Activated naive CD8-positive, alpha-beta T cell treated with anti-CD3 and anti-CD28 coated beads for 36 hours (primary cell): ENCODE data around the gene TGFB1I1. TPM values are rescaled to one million over a fixed set of nuclear protein-coding genes. Genes with fewer than 3 reads are reported as not detected.
"Not testable (repeated sequence)": the region's sequence is repeated elsewhere in the genome, so short reads cannot be mapped to it uniquely, and the experiment has no call there.

ENCODE experiments used
- DNase-seq: peaks from one replicate; pipeline ENCODE4 v3.0.0; 2021
- H3K27ac Mint-ChIP-seq: one replicate; pipeline ENCODE4 v1.8.0; 2022; ENCODE audit warnings: mild to moderate bottlenecking, moderate library complexity, mixed read lengths
- H3K27me3 Mint-ChIP-seq: one replicate; pipeline ENCODE4 v1.8.0; 2022; ENCODE audit warnings: mild to moderate bottlenecking, mixed read lengths
- H3K36me3 Mint-ChIP-seq: one replicate; pipeline ENCODE4 v1.8.0; 2021; ENCODE audit warnings: mild to moderate bottlenecking, mixed read lengths
- H3K4me1 Mint-ChIP-seq: one replicate; pipeline ENCODE4 v1.8.0; 2021; ENCODE audit warnings: mixed read lengths
- H3K4me3 Mint-ChIP-seq: one replicate; pipeline ENCODE4 v1.8.0; 2022; ENCODE audit warnings: mild to moderate bottlenecking, moderate library complexity, mixed read lengths
- H3K9me3 Mint-ChIP-seq: one replicate; pipeline ENCODE4 v1.8.0; 2022; ENCODE audit warnings: mixed read lengths
- total RNA-seq, 2 experiments: library from RNA; stranded (reverse); gene quantifications; one replicate each; pipeline ENCODE4 v1.2.3, GENCODE V29; 2021

The TGFB1I1 gene
- total RNA-seq, 2 experiments from 2014 or later: 0.32 to 0.49 TPM

GRCh38 chr16:31501966-31502348 is 30.0 kb downstream of the TGFB1I1 start:
- Mint-ChIP-seq H3K27ac (no peak overlapping the region), H3K4me1 (peaks cover 34% of the 10 kb centered on the region), H3K4me3 (no peak overlapping the region), H3K36me3 (peaks cover 13% of the 10 kb centered on the region), H3K27me3 (no peaks in the 10 kb centered on the region), H3K9me3 (no peaks in the 10 kb centered on the region)
- no peak for DNase-seq

- H3K4me1 Mint-ChIP-seq: peaks cover 39% of the 10 kb centered on the region
- no peaks in the 10 kb centered on the region for H3K27me3 Mint-ChIP-seq
- no peaks in the 10 kb centered on the region for H3K9me3 Mint-ChIP-seq
- DNase-seq: no peak
- peaks cover 13% of the 10 kb centered on the region for H3K36me3 Mint-ChIP-seq
- peak overlapping the region; percentile 62 for H3K27ac Mint-ChIP-seq
- no peak overlapping the region for H3K4me3 Mint-ChIP-seq
Observed at GRCh38 chr16:31502981-31503380, 31.0 kb downstream of the TGFB1I1 start.

- not testable (repeated sequence) for H3K27me3 Mint-ChIP-seq, H3K27ac Mint-ChIP-seq, DNase-seq, H3K9me3 Mint-ChIP-seq, H3K4me3 Mint-ChIP-seq
- Mint-ChIP-seq H3K4me1 (peaks cover 39% of the 10 kb centered on the region), H3K36me3 (peaks cover 13% of the 10 kb centered on the region)
Observed at GRCh38 chr16:31503555-31503954, 31.6 kb downstream of the TGFB1I1 start.

GRCh38 chr16:31504159-31504558 is 32.2 kb downstream of the TGFB1I1 start:
- Mint-ChIP-seq H3K4me1 (peaks cover 44% of the 10 kb centered on the region), H3K9me3 (no peaks in the 10 kb centered on the region), H3K27ac (no peak overlapping the region), H3K36me3 (peaks cover 10% of the 10 kb centered on the region), H3K27me3 (no peaks in the 10 kb centered on the region), H3K4me3 (no peak overlapping the region)
- no peak for DNase-seq

GRCh38 chr16:31505483-31505882 is 33.5 kb downstream of the TGFB1I1 start:
- no peaks in the 10 kb centered on the region for H3K27me3 Mint-ChIP-seq
- peaks cover 2% of the 10 kb centered on the region for H3K9me3 Mint-ChIP-seq
- no peak for DNase-seq
- peak overlapping the region; percentile 77 for H3K27ac Mint-ChIP-seq
- peaks cover 10% of the 10 kb centered on the region for H3K36me3 Mint-ChIP-seq
- peaks cover 51% of the 10 kb centered on the region for H3K4me1 Mint-ChIP-seq
- peak overlapping the region; percentile 47 for H3K4me3 Mint-ChIP-seq

GRCh38 chr16:31507617-31507928 is 35.6 kb downstream of the TGFB1I1 start:
- Mint-ChIP-seq H3K36me3 (peaks cover 10% of the 10 kb centered on the region), H3K9me3 (peaks cover 3% of the 10 kb centered on the region), H3K27ac (peak overlapping the region; percentile 97), H3K27me3 (no peaks in the 10 kb centered on the region), H3K4me3 (peak overlapping the region; percentile 94), H3K4me1 (peaks cover 50% of the 10 kb centered on the region)
- no peak for DNase-seq

GRCh38 chr16:31507929-31508705 is 36.2 kb downstream of the TGFB1I1 start, which contains the start of gene RUSF1:
TSS of gene RUSF1 (minus strand) at chr16:31508391. CDS start at chr16:31508373, 18 bp downstream.
- H3K27ac Mint-ChIP-seq: peak within 1 kb of the TSS; percentile 97
- H3K4me3 Mint-ChIP-seq: peak within 1 kb of the TSS; percentile 94
- H3K4me1 Mint-ChIP-seq: peaks cover 47% of the 10 kb centered on the region
- H3K36me3 Mint-ChIP-seq: peaks cover 10% of the 10 kb centered on the region
- peaks cover 3% of the 10 kb centered on the region for H3K9me3 Mint-ChIP-seq
- peak; percentile 89 for DNase-seq
- no peaks in the 10 kb centered on the region for H3K27me3 Mint-ChIP-seq

GRCh38 chr16:31508706-31509195 is 36.8 kb downstream of the TGFB1I1 start:
- Mint-ChIP-seq H3K36me3 (peaks cover 10% of the 10 kb centered on the region), H3K27me3 (no peaks in the 10 kb centered on the region), H3K4me1 (peaks cover 47% of the 10 kb centered on the region), H3K27ac (peak overlapping the region; percentile 97), H3K9me3 (peaks cover 3% of the 10 kb centered on the region), H3K4me3 (peak overlapping the region; percentile 94)
- DNase-seq: no peak

- no peak overlapping the region for H3K4me3 Mint-ChIP-seq
- no peak for DNase-seq
- no peak overlapping the region for H3K27ac Mint-ChIP-seq
- peaks cover 5% of the 10 kb centered on the region for H3K9me3 Mint-ChIP-seq
- H3K36me3 Mint-ChIP-seq: peaks cover 2% of the 10 kb centered on the region
- H3K4me1 Mint-ChIP-seq: peaks cover 17% of the 10 kb centered on the region
- no peaks in the 10 kb centered on the region for H3K27me3 Mint-ChIP-seq
Observed at GRCh38 chr16:31513126-31513525, 41.2 kb downstream of the TGFB1I1 start.

- H3K27ac Mint-ChIP-seq: no peak overlapping the region
- no peak overlapping the region for H3K4me3 Mint-ChIP-seq
- no peaks in the 10 kb centered on the region for H3K27me3 Mint-ChIP-seq
Observed at GRCh38 chr16:31513884-31514283, 41.9 kb downstream of the TGFB1I1 start.

GRCh38 chr16:31517800-31518402 is 45.9 kb downstream of the TGFB1I1 start:
- H3K27ac Mint-ChIP-seq: no peak overlapping the region
- H3K27me3 Mint-ChIP-seq: no peaks in the 10 kb centered on the region
- H3K4me3 Mint-ChIP-seq: no peak overlapping the region
- peaks cover 2% of the 10 kb centered on the region for H3K36me3 Mint-ChIP-seq
- DNase-seq: no peak
- H3K9me3 Mint-ChIP-seq: peaks cover 3% of the 10 kb centered on the region
- no peaks in the 10 kb centered on the region for H3K4me1 Mint-ChIP-seq

More at GRCh38 chr16:31513884-31514283, 41.9 kb downstream of the TGFB1I1 start:
- H3K36me3 Mint-ChIP-seq: peaks cover 2% of the 10 kb centered on the region
- peaks cover 15% of the 10 kb centered on the region for H3K4me1 Mint-ChIP-seq
- peaks cover 5% of the 10 kb centered on the region for H3K9me3 Mint-ChIP-seq
- DNase-seq: no peak

GRCh38 chr16:31519759-31520431 is 47.9 kb downstream of the TGFB1I1 start:
- Mint-ChIP-seq H3K9me3 (peaks cover 3% of the 10 kb centered on the region), H3K36me3 (peaks cover 2% of the 10 kb centered on the region), H3K4me1 (no peaks in the 10 kb centered on the region), H3K27me3 (no peaks in the 10 kb centered on the region), H3K4me3 (no peak overlapping the region), H3K27ac (no peak overlapping the region)
- no peak for DNase-seq

- H3K4me3 Mint-ChIP-seq: no peak overlapping the region
Observed at GRCh38 chr16:31521368-31521767, 49.4 kb downstream of the TGFB1I1 start.

GRCh38 chr16:31522071-31522470 is 50.1 kb downstream of the TGFB1I1 start:
- Mint-ChIP-seq H3K9me3 (no peaks in the 10 kb centered on the region), H3K27ac (no peak overlapping the region), H3K4me3 (no peak overlapping the region), H3K27me3 (no peaks in the 10 kb centered on the region), H3K36me3 (no peaks in the 10 kb centered on the region), H3K4me1 (no peaks in the 10 kb centered on the region)
- no peak for DNase-seq

More at GRCh38 chr16:31521368-31521767, 49.4 kb downstream of the TGFB1I1 start:
- no peak for DNase-seq
- H3K4me1 Mint-ChIP-seq: no peaks in the 10 kb centered on the region
- no peak overlapping the region for H3K27ac Mint-ChIP-seq
- no peaks in the 10 kb centered on the region for H3K27me3 Mint-ChIP-seq
- H3K36me3 Mint-ChIP-seq: peaks cover 2% of the 10 kb centered on the region
- H3K9me3 Mint-ChIP-seq: peaks cover 3% of the 10 kb centered on the region

- peaks cover 13% of the 10 kb centered on the region for H3K27me3 Mint-ChIP-seq
- H3K27ac Mint-ChIP-seq, H3K9me3 Mint-ChIP-seq, H3K4me3 Mint-ChIP-seq, DNase-seq, H3K4me1 Mint-ChIP-seq, H3K36me3 Mint-ChIP-seq: not testable (repeated sequence)
Observed at GRCh38 chr16:31523768-31524167, 51.8 kb downstream of the TGFB1I1 start.
